Measurements from ENCODE around the gene KIF13A.

The KIF13A gene

GRCh38 chr6:17842934-17843821, 144.3 kb downstream of the KIF13A start:
- no peak overlapping the region for H3K9ac ChIP-seq
- TF ChIP-seq Cebpa-rat (IDR thresholded peaks at IDR 0.05), result no peak

GRCh38 chr6:17842014-17842776, 145.2 kb downstream of the KIF13A start:
- no peak overlapping the region for H3K4me2 ChIP-seq
- H3K27ac ChIP-seq, result no peak overlapping the region
- H3K36me3 ChIP-seq, result peaks cover 5% of the 10 kb centered on the region; the same call in 1 of the 2 replicates
- H3K27me3 ChIP-seq, result no peaks in the 10 kb centered on the region
- no peaks in the 10 kb centered on the region for H3K4me1 ChIP-seq
- H4K20me1 ChIP-seq, result no peaks in the 10 kb centered on the region
- H3K9me3 ChIP-seq, result no peaks in the 10 kb centered on the region
- H3K4me3 ChIP-seq, result no peak overlapping the region
- H3K9ac ChIP-seq, result no peak overlapping the region
- no peak for TF ChIP-seq Cebpa-rat (IDR thresholded peaks at IDR 0.05)

More at GRCh38 chr6:17842934-17843821, 144.3 kb downstream of the KIF13A start:
- H3K27me3 ChIP-seq, result no peaks in the 10 kb centered on the region
- no peak overlapping the region for H3K27ac ChIP-seq
- no peak overlapping the region for H3K4me2 ChIP-seq
- no peaks in the 10 kb centered on the region for H4K20me1 ChIP-seq
- H3K36me3 ChIP-seq, result 0 out of 2 replicates have a peak, but pooled peaks cover 5% of the 10 kb centered on the region
- H3K4me1 ChIP-seq, result no peaks in the 10 kb centered on the region
- H3K4me3 ChIP-seq, result no peak overlapping the region
- no peaks in the 10 kb centered on the region for H3K9me3 ChIP-seq

GRCh38 chr6:17839513-17840223, 147.8 kb downstream of the KIF13A start:
- H3K9me3 ChIP-seq, result no peaks in the 10 kb centered on the region
- no peak overlapping the region for H3K9ac ChIP-seq
- no peaks in the 10 kb centered on the region for H3K4me1 ChIP-seq
- no peak overlapping the region for H3K4me3 ChIP-seq
- TF ChIP-seq Cebpa-rat (IDR thresholded peaks at IDR 0.05), result no peak
- H4K20me1 ChIP-seq, result no peaks in the 10 kb centered on the region
- no peaks in the 10 kb centered on the region for H3K27me3 ChIP-seq
- no peak overlapping the region for H3K27ac ChIP-seq
- no peak overlapping the region for H3K4me2 ChIP-seq
- peaks cover 6% of the 10 kb centered on the region; the same call in 1 of the 2 replicates for H3K36me3 ChIP-seq

- Histone ChIP-seq H3K4me1 (no peaks in the 10 kb centered on the region), H3K4me3 (no peak overlapping the region), H3K27ac (no peak overlapping the region), H3K27me3 (no peaks in the 10 kb centered on the region), H3K4me2 (no peak overlapping the region), H3K36me3 (peaks cover 6% of the 10 kb centered on the region; the same call in 1 of the 2 replicates), H3K9me3 (no peaks in the 10 kb centered on the region), H4K20me1 (no peaks in the 10 kb centered on the region), H3K9ac (no peak overlapping the region)
- no peak for TF ChIP-seq Cebpa-rat (IDR thresholded peaks at IDR 0.05)
These were observed 151.1 kb downstream of the KIF13A start for GRCh38 chr6:17836293-17836692.

GRCh38 chr6:17835784-17836183, 151.7 kb downstream of the KIF13A start:
- Histone ChIP-seq H3K9ac (no peak overlapping the region), H3K27me3 (no peaks in the 10 kb centered on the region), H3K36me3 (peaks cover 6% of the 10 kb centered on the region; the same call in 1 of the 2 replicates), H3K4me3 (no peak overlapping the region), H3K4me2 (no peak overlapping the region), H3K9me3 (no peaks in the 10 kb centered on the region), H3K27ac (no peak overlapping the region), H4K20me1 (no peaks in the 10 kb centered on the region), H3K4me1 (no peaks in the 10 kb centered on the region)
- TF ChIP-seq Cebpa-rat (IDR thresholded peaks at IDR 0.05), result no peak

- Histone ChIP-seq H3K36me3 (peaks cover 9% of the 10 kb centered on the region; the same call in 1 of the 2 replicates), H3K4me1 (no peaks in the 10 kb centered on the region), H3K4me2 (no peak overlapping the region), H3K9me3 (no peaks in the 10 kb centered on the region), H3K27ac (no peak overlapping the region), H3K9ac (no peak overlapping the region), H3K27me3 (no peaks in the 10 kb centered on the region), H3K4me3 (no peak overlapping the region), H4K20me1 (no peaks in the 10 kb centered on the region)
- no peak for TF ChIP-seq Cebpa-rat (IDR thresholded peaks at IDR 0.05)
These were observed 156.3 kb downstream of the KIF13A start for GRCh38 chr6:17831135-17831534.

GRCh38 chr6:17829905-17830304, 157.5 kb downstream of the KIF13A start:
- no peak overlapping the region for H3K27ac ChIP-seq
- H4K20me1 ChIP-seq, result no peaks in the 10 kb centered on the region
- no peak overlapping the region for H3K4me3 ChIP-seq
- peaks cover 6% of the 10 kb centered on the region; the same call in 1 of the 2 replicates for H3K4me1 ChIP-seq
- no peaks in the 10 kb centered on the region for H3K27me3 ChIP-seq
- no peak for TF ChIP-seq Cebpa-rat (IDR thresholded peaks at IDR 0.05)
- H3K9ac ChIP-seq, result no peak overlapping the region
- H3K4me2 ChIP-seq, result no peak overlapping the region
- peaks cover 17% of the 10 kb centered on the region for H3K36me3 ChIP-seq
- no peaks in the 10 kb centered on the region for H3K9me3 ChIP-seq

GRCh38 chr6:17828149-17828548, 159.3 kb downstream of the KIF13A start:
- Histone ChIP-seq H3K9ac (no peak overlapping the region), H3K27me3 (no peaks in the 10 kb centered on the region), H4K20me1 (no peaks in the 10 kb centered on the region), H3K4me2 (no peak overlapping the region), H3K27ac (no peak overlapping the region), H3K4me1 (peaks cover 6% of the 10 kb centered on the region; the same call in 1 of the 2 replicates), H3K36me3 (peaks cover 17% of the 10 kb centered on the region), H3K9me3 (no peaks in the 10 kb centered on the region), H3K4me3 (no peak overlapping the region)
- TF ChIP-seq Cebpa-rat (IDR thresholded peaks at IDR 0.05), result no peak

- Histone ChIP-seq H3K4me3 (no peak overlapping the region), H3K9me3 (no peaks in the 10 kb centered on the region), H3K36me3 (peaks cover 17% of the 10 kb centered on the region), H3K9ac (no peak overlapping the region), H3K4me2 (no peak overlapping the region), H3K27me3 (no peaks in the 10 kb centered on the region), H3K27ac (no peak overlapping the region), H3K4me1 (peaks cover 6% of the 10 kb centered on the region; the same call in 1 of the 2 replicates), H4K20me1 (no peaks in the 10 kb centered on the region)
- no peak for TF ChIP-seq Cebpa-rat (IDR thresholded peaks at IDR 0.05)
These were observed 161.1 kb downstream of the KIF13A start for GRCh38 chr6:17826301-17826700.

Data from BLaER1 (cell line).